Chondrocyte (in vitro differentiated cells): ENCODE measurements around the gene SMG5. TPM values are rescaled to one million over a fixed set of nuclear protein-coding genes. Genes with fewer than 3 reads are reported as not detected.
A peak's percentile ranks its signal among the peaks of the same experiment; 100 is the strongest.

Experiments
- DNase-seq: peaks from one replicate; pipeline ENCODE4 v3.0.0; 2021; ENCODE audit warnings: mixed read lengths, low spot score
- H3K27ac Mint-ChIP-seq: one replicate; pipeline ENCODE4 v1.8.0; 2021; ENCODE audit warnings: mild to moderate bottlenecking, moderate library complexity, mixed read lengths; ENCODE audit not compliant: unreplicated experiment
- H3K27me3 Mint-ChIP-seq: 2 replicates; pipeline ENCODE4 v1.8.0; 2021; ENCODE audit warnings: low read depth, mixed read lengths
- H3K36me3 Mint-ChIP-seq: 2 replicates; pipeline ENCODE4 v1.8.0; 2021; ENCODE audit warnings: low read depth, mixed read lengths
- H3K4me1 Mint-ChIP-seq: 2 replicates; pipeline ENCODE4 v1.8.0; 2021; ENCODE audit warnings: low read depth, mild to moderate bottlenecking, mixed read lengths
- H3K4me3 Mint-ChIP-seq: one replicate; pipeline ENCODE4 v1.8.0; 2021; ENCODE audit warnings: mild to moderate bottlenecking, moderate library complexity, mixed read lengths; ENCODE audit not compliant: unreplicated experiment
- H3K9me3 Mint-ChIP-seq: 2 replicates; pipeline ENCODE4 v1.8.0; 2021; ENCODE audit warnings: low read depth, mixed read lengths
- CTCF ChIP-seq: fragments of 200-600 bp; sonication (generic); IDR thresholded peaks from 2 replicates; pipeline ENCODE4 v1.5.0; 2021; ENCODE audit warnings: antibody characterized with exemption, mild to moderate bottlenecking, moderate library complexity
- total RNA-seq: library from RNA; stranded (reverse); gene quantifications from 3 replicates; pipeline ENCODE4 v1.2.1, GENCODE V29; 2021

SMG5 gene
- total RNA-seq, 1 donor from 2014 or later: 73.5 TPM

GRCh38 chr1:156270314-156270713 is 12.3 kb downstream of the SMG5 start:
- Mint-ChIP-seq H3K9me3 (no peaks in the 10 kb centered on the region), H3K4me1 (no peaks in the 10 kb centered on the region), H3K36me3 (peaks cover 65% of the 10 kb centered on the region), H3K4me3 (no peak overlapping the region), H3K27ac (no peak overlapping the region), H3K27me3 (no peaks in the 10 kb centered on the region)
- no peak for DNase-seq
- no peak for TF ChIP-seq CTCF

- Mint-ChIP-seq H3K36me3 (peaks cover 58% of the 10 kb centered on the region), H3K4me3 (no peak overlapping the region), H3K9me3 (no peaks in the 10 kb centered on the region), H3K27ac (peak overlapping the region; percentile 1), H3K27me3 (no peaks in the 10 kb centered on the region), H3K4me1 (peaks cover 5% of the 10 kb centered on the region)
- TF ChIP-seq CTCF: no peak
- no peak for DNase-seq
Observed at GRCh38 chr1:156268336-156268735, 14.3 kb downstream of the SMG5 start.

GRCh38 chr1:156266051-156266450 is 16.6 kb downstream of the SMG5 start:
- H3K4me1 Mint-ChIP-seq: peaks cover 14% of the 10 kb centered on the region
- H3K27ac Mint-ChIP-seq: no peak overlapping the region
- H3K27me3 Mint-ChIP-seq: no peaks in the 10 kb centered on the region
- H3K4me3 Mint-ChIP-seq: no peak overlapping the region
- TF ChIP-seq CTCF: no peak
- no peaks in the 10 kb centered on the region for H3K9me3 Mint-ChIP-seq
- H3K36me3 Mint-ChIP-seq: peaks cover 59% of the 10 kb centered on the region
- no peak for DNase-seq

- no peak for TF ChIP-seq CTCF
- peaks cover 14% of the 10 kb centered on the region for H3K4me1 Mint-ChIP-seq
- H3K4me3 Mint-ChIP-seq: no peak overlapping the region
- peak; percentile 78 for DNase-seq
- peaks cover 66% of the 10 kb centered on the region for H3K36me3 Mint-ChIP-seq
- H3K27me3 Mint-ChIP-seq: no peaks in the 10 kb centered on the region
- no peaks in the 10 kb centered on the region for H3K9me3 Mint-ChIP-seq
- H3K27ac Mint-ChIP-seq: no peak overlapping the region
Observed at GRCh38 chr1:156263288-156263655, 19.4 kb downstream of the SMG5 start.

GRCh38 chr1:156262461-156263287 is 20.0 kb downstream of the SMG5 start:
- no peak for TF ChIP-seq CTCF
- no peak overlapping the region for H3K4me3 Mint-ChIP-seq
- H3K9me3 Mint-ChIP-seq: no peaks in the 10 kb centered on the region
- H3K36me3 Mint-ChIP-seq: peaks cover 64% of the 10 kb centered on the region
- peak overlapping the region; percentile 58 for H3K27ac Mint-ChIP-seq
- H3K27me3 Mint-ChIP-seq: no peaks in the 10 kb centered on the region
- H3K4me1 Mint-ChIP-seq: peaks cover 14% of the 10 kb centered on the region
- peak; percentile 27 for DNase-seq
